K562 (cell line): Measurements from ENCODE around the gene TP53BP1. TPM values are rescaled to one million over a fixed set of nuclear protein-coding genes. Genes with fewer than 3 reads are reported as not detected.

Source experiments
- ASH1L ChIP-seq: fragments of 450-650 bp; IDR thresholded peaks from 2 replicates; pipeline ENCODE4 v1.6.1; 2018; ENCODE audit warnings: borderline replicate concordance, mild to moderate bottlenecking, low read depth; ENCODE audit not compliant: partially characterized antibody
- HIVEP1 ChIP-seq: fragments of 250-450 bp; sonication (Bioruptor Pico); IDR thresholded peaks from 2 replicates; pipeline ENCODE4 v1.4.0; 2020; ENCODE audit warnings: mild to moderate bottlenecking
- KLF13 ChIP-seq: fragments of 450-650 bp; IDR thresholded peaks from 2 replicates; pipeline ENCODE4 v1.6.1; 2016; ENCODE audit warnings: missing genetic modification characterization, low read depth, mild to moderate bottlenecking, missing compliant biosample characterization, moderate library complexity, borderline replicate concordance
- POLR2B ChIP-seq: fragments of 450-650 bp; IDR thresholded peaks from 2 replicates; pipeline ENCODE4 v1.6.1; 2018; ENCODE audit warnings: low read depth; ENCODE audit not compliant: partially characterized antibody
- TFAM ChIP-seq: fragments of 250-450 bp; sonication (Bioruptor Pico); conservative IDR thresholded peaks from 2 replicates; pipeline ENCODE4 v1.5.0; 2021; ENCODE audit warnings: mild to moderate bottlenecking, moderate library complexity
- ZNF696 ChIP-seq: fragments of 250-450 bp; sonication (Bioruptor Pico); conservative IDR thresholded peaks from 2 replicates; pipeline ENCODE4 v1.4.0; 2020; ENCODE audit warnings: mild to moderate bottlenecking, moderate library complexity
- polyA plus RNA-seq, 8 experiments: library from polyadenylated mRNA; depleted of rRNA in 4 of 8; stranded (reverse) in 5 of 8; unstranded in 3 of 8; fragments of >200 nt; fragmentation: Nextera tagmentation in 2 of 8; fragmentation: Illumina TruSeq in 1 of 8; extraction: Ambion mirVana in 2 of 8; extraction: Trizol in 1 of 8; gene quantifications; 2 replicates each; pipeline versions ENCODE4 v1.2.1 to v1.2.3, GENCODE V29; 2011 to 2014; ENCODE audit warnings: inconsistent platforms in 1 of 8, missing spikeins in 1 of 8
- total RNA-seq, 7 experiments: library from RNA; depleted of rRNA in 6 of 7; stranded (reverse); fragments of >200 nt in 6 of 7; fragmentation: Illumina TruSeq in 2 of 7; extraction: Trizol in 2 of 7; gene quantifications; 2 replicates each; pipeline versions ENCODE4 v1.2.1 to v1.2.3, GENCODE V29; 2011 to 2021; ENCODE audit warnings: low replicate concordance in 1 of 7
- TF ChIP-seq, protein P1 (sequence below): fragments of 450-650 bp; IDR thresholded peaks from 2 replicates; pipeline ENCODE4 v1.6.1; 2016; ENCODE audit warnings: mild to moderate bottlenecking, moderate library complexity
- TF ChIP-seq, protein P2 (sequence below): fragments of 250-450 bp; sonication (Bioruptor Pico); IDR thresholded peaks from 2 replicates; pipeline ENCODE4 v1.4.0; 2020
- TF ChIP-seq, protein P3 (sequence below): fragments of 450-650 bp; formaldehyde crosslinking; IDR thresholded peaks from 2 replicates; pipeline ENCODE4 v1.4.0; 2022; ENCODE audit warnings: missing genetic modification characterization

The TP53BP1 gene
- total and polyA plus RNA-seq, 9 of the 15 experiments (the other 6 are each of a cell fraction or from before 2014, with no cell fraction given) = 5.7 to 63.3 (median 30.9) TPM

DNA sequence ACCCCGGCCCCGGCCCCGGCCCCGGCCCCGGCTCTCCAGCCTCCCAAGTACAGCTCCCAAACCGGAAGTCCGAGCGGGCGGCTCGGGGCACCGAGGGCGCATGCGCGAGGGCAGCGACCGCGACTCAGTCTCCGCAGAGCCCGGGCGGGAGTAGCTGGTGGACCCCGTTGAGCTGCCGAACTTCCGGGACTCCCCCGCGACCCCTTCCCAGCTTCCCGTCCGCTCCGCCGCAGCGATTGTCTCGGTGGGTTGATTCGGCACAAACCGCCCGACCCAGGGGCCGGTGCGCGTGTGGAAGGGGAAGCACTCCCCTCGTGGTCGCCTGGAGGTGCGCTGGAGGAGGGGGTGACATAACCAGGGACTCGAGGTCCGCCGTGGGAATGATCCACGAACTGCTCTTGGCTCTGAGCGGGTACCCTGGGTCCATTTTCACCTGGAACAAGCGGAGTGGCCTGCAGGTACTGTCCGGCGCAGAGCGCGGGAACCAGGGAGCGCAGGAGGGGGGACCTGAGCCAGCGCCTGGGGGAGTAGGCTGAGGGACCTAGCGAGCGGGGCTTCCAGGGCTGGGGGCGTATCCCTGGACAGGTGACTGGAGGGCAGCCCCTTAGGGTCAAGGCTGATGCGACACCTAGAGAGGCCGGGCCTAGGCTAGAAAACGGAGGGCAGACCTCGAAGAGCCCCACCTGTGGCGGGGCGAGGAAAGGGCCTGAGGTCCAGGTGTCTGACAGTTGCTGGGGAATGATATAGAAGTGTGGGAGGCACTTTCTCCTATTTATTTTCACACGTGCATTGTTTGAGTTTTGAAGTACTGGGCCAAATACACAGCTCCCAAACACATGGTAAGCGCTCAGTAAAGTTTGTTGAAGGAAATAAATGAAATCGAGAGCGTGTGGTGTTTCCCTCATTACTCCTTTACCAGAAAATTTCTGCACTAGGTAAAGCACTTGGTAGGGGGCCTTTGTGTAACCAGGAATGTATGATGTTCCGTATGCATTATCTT is 121.7 kb downstream of the TP53BP1 start, which contains the start of the genes TUBGCP4 and ZSCAN29 (continued):
- TF ChIP-seq, protein P1, sequence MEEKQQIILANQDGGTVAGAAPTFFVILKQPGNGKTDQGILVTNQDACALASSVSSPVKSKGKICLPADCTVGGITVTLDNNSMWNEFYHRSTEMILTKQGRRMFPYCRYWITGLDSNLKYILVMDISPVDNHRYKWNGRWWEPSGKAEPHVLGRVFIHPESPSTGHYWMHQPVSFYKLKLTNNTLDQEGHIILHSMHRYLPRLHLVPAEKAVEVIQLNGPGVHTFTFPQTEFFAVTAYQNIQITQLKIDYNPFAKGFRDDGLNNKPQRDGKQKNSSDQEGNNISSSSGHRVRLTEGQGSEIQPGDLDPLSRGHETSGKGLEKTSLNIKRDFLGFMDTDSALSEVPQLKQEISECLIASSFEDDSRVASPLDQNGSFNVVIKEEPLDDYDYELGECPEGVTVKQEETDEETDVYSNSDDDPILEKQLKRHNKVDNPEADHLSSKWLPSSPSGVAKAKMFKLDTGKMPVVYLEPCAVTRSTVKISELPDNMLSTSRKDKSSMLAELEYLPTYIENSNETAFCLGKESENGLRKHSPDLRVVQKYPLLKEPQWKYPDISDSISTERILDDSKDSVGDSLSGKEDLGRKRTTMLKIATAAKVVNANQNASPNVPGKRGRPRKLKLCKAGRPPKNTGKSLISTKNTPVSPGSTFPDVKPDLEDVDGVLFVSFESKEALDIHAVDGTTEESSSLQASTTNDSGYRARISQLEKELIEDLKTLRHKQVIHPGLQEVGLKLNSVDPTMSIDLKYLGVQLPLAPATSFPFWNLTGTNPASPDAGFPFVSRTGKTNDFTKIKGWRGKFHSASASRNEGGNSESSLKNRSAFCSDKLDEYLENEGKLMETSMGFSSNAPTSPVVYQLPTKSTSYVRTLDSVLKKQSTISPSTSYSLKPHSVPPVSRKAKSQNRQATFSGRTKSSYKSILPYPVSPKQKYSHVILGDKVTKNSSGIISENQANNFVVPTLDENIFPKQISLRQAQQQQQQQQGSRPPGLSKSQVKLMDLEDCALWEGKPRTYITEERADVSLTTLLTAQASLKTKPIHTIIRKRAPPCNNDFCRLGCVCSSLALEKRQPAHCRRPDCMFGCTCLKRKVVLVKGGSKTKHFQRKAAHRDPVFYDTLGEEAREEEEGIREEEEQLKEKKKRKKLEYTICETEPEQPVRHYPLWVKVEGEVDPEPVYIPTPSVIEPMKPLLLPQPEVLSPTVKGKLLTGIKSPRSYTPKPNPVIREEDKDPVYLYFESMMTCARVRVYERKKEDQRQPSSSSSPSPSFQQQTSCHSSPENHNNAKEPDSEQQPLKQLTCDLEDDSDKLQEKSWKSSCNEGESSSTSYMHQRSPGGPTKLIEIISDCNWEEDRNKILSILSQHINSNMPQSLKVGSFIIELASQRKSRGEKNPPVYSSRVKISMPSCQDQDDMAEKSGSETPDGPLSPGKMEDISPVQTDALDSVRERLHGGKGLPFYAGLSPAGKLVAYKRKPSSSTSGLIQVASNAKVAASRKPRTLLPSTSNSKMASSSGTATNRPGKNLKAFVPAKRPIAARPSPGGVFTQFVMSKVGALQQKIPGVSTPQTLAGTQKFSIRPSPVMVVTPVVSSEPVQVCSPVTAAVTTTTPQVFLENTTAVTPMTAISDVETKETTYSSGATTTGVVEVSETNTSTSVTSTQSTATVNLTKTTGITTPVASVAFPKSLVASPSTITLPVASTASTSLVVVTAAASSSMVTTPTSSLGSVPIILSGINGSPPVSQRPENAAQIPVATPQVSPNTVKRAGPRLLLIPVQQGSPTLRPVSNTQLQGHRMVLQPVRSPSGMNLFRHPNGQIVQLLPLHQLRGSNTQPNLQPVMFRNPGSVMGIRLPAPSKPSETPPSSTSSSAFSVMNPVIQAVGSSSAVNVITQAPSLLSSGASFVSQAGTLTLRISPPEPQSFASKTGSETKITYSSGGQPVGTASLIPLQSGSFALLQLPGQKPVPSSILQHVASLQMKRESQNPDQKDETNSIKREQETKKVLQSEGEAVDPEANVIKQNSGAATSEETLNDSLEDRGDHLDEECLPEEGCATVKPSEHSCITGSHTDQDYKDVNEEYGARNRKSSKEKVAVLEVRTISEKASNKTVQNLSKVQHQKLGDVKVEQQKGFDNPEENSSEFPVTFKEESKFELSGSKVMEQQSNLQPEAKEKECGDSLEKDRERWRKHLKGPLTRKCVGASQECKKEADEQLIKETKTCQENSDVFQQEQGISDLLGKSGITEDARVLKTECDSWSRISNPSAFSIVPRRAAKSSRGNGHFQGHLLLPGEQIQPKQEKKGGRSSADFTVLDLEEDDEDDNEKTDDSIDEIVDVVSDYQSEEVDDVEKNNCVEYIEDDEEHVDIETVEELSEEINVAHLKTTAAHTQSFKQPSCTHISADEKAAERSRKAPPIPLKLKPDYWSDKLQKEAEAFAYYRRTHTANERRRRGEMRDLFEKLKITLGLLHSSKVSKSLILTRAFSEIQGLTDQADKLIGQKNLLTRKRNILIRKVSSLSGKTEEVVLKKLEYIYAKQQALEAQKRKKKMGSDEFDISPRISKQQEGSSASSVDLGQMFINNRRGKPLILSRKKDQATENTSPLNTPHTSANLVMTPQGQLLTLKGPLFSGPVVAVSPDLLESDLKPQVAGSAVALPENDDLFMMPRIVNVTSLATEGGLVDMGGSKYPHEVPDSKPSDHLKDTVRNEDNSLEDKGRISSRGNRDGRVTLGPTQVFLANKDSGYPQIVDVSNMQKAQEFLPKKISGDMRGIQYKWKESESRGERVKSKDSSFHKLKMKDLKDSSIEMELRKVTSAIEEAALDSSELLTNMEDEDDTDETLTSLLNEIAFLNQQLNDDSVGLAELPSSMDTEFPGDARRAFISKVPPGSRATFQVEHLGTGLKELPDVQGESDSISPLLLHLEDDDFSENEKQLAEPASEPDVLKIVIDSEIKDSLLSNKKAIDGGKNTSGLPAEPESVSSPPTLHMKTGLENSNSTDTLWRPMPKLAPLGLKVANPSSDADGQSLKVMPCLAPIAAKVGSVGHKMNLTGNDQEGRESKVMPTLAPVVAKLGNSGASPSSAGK = peak; percentile 92
- TF ChIP-seq, protein P2, sequence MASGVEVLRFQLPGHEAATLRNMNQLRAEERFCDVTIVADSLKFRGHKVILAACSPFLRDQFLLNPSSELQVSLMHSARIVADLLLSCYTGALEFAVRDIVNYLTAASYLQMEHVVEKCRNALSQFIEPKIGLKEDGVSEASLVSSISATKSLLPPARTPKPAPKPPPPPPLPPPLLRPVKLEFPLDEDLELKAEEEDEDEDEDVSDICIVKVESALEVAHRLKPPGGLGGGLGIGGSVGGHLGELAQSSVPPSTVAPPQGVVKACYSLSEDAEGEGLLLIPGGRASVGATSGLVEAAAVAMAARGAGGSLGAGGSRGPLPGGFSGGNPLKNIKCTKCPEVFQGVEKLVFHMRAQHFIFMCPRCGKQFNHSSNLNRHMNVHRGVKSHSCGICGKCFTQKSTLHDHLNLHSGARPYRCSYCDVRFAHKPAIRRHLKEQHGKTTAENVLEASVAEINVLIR (CRISPR knock-in tag) = no peak
- TF ChIP-seq POLR2B (peak; percentile 75), KLF13 (tag) (0 out of 2 replicates have a peak, but pooled peaks have one; percentile 14), TFAM (no peak), ZNF696 (no peak), HIVEP1 (CRISPR knock-in tag) (no peak), ASH1L (no peak)
- TF ChIP-seq, protein P3, sequence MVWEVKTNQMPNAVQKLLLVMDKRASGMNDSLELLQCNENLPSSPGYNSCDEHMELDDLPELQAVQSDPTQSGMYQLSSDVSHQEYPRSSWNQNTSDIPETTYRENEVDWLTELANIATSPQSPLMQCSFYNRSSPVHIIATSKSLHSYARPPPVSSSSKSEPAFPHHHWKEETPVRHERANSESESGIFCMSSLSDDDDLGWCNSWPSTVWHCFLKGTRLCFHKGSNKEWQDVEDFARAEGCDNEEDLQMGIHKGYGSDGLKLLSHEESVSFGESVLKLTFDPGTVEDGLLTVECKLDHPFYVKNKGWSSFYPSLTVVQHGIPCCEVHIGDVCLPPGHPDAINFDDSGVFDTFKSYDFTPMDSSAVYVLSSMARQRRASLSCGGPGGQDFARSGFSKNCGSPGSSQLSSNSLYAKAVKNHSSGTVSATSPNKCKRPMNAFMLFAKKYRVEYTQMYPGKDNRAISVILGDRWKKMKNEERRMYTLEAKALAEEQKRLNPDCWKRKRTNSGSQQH (CRISPR knock-in tag) = no peak
